ENCODE results near the gene TMPO. TPM values are rescaled to one million over a fixed set of nuclear protein-coding genes. Genes with fewer than 3 reads are reported as not detected.
A peak's percentile ranks its signal among the peaks of the same experiment; 100 is the strongest.

The TMPO gene
- polyA plus RNA-seq, 1 of the 3 experiments (the other 2 are of a cell fraction) = 20.8 TPM

- H3F3A ChIP-seq (replicated peaks; ENCODE audit: insufficient read depth) = peaks cover 23% of the 10 kb centered on the region
- H3K4me1 ChIP-seq (ENCODE audit: control insufficient read depth in 1 of 2, insufficient read depth in 2 of 2, low read depth in 1 of 2, low read length in 1 of 2) = peaks cover 0 to 13% of the 10 kb centered on the region in 2 experiments; a peak in 2 of 4 replicates
- H3K9me3 ChIP-seq = no peaks in the 10 kb centered on the region
- no peaks in the 10 kb centered on the region for H3K27me3 ChIP-seq (ENCODE audit: insufficient read depth)
- peak; percentile 36 for DNase-seq
- WGBS (ENCODE audit: low lambda C conversion rate) = under 1% methylated on average over 22 of the region's 35 CpGs
- no peaks in the 10 kb centered on the region for H3K9me2 ChIP-seq
- peaks cover 29 to 36% of the 10 kb centered on the region in 2 experiments for H3K36me3 ChIP-seq (replicated peaks in 1 of 2; ENCODE audit: control insufficient read depth in 1 of 2, insufficient read depth in 2 of 2, low read length in 1 of 2)
- H3K27ac ChIP-seq (ENCODE audit: low read depth in 2 of 2, low read length in 1 of 2) = peak overlapping the region; percentile 81 to 85
- peak overlapping the region; percentile 84 for H3K4me2 ChIP-seq
- ChIA-PET CTCF (interaction anchor here (0.9 to 5.3 kb wide), 6 partner anchors 10 to 62 kb away, joined by 3 to 29 read pairs (median 8); partner anchors contain the start of gene IKBIP), POLR2A (interaction anchor here (0.5 to 1.7 kb wide), 5 partner anchors 13 to 50 kb away, joined by 3 to 6 read pairs (median 4); partner anchors contain the start of gene IKBIP)
- no peak for TF ChIP-seq MXI1 (IDR thresholded peaks at IDR 0.05; ENCODE audit: low read depth, low read length)
- no peak for TF ChIP-seq JUND (IDR thresholded peaks at IDR 0.05)
- TF ChIP-seq ELF1 (IDR thresholded peaks at IDR 0.05) = no peak
- TF ChIP-seq GATA2 (CRISPR knock-in tag; IDR thresholded peaks at IDR 0.05) = no peak
- TF ChIP-seq TAF1 (IDR thresholded peaks at IDR 0.05; ENCODE audit: borderline replicate concordance, low read depth, low read length) = no peak
- TF ChIP-seq MEF2A (IDR thresholded peaks at IDR 0.05; ENCODE audit: borderline replicate concordance, low read depth) = no peak
- no peak for TF ChIP-seq SIN3A (IDR thresholded peaks at IDR 0.05; ENCODE audit: borderline replicate concordance, low read depth, low read length)
- TF ChIP-seq RXRA (IDR thresholded peaks at IDR 0.05; ENCODE audit: borderline replicate concordance, low read depth) = no peak
- TF ChIP-seq GABPA (IDR thresholded peaks at IDR 0.05; ENCODE audit: low read depth) = no peak
- no peak for TF ChIP-seq SMC3 (IDR thresholded peaks at IDR 0.05; ENCODE audit: low read depth, low read length)
- no peak for TF ChIP-seq RAD21 (IDR thresholded peaks at IDR 0.05; ENCODE audit: low read length)
- no peak for TF ChIP-seq NRF1 (IDR thresholded peaks at IDR 0.05; ENCODE audit: low read depth, low read length)
- TF ChIP-seq CHD2 (IDR thresholded peaks at IDR 0.05; ENCODE audit: low read length, partially characterized antibody) = no peak
- TF ChIP-seq ZBTB33 (IDR thresholded peaks at IDR 0.05; ENCODE audit: borderline replicate concordance, low read depth) = no peak
- no peak for TF ChIP-seq MAX (IDR thresholded peaks at IDR 0.05; ENCODE audit: low read depth)
- peaks cover 46% of the 10 kb centered on the region for H4K20me1 ChIP-seq (ENCODE audit: insufficient read depth)
- peaks cover 57% of the 10 kb centered on the region for H3K79me2 ChIP-seq (ENCODE audit: insufficient read depth)
- peak overlapping the region; percentile 97 for H3K9ac ChIP-seq
- no peak overlapping the region for H2AFZ ChIP-seq (ENCODE audit: low read depth)
- peak overlapping the region; percentile 72 to 99 for H3K4me3 ChIP-seq (ENCODE audit: low read depth in 2 of 2, low read length in 1 of 2)
Measured at GRCh38 chr12:98594050-98594835, 78.9 kb downstream of the TMPO start.
